PFSK-1 (cell line): Measurements from ENCODE around the gene RAD51B.

ENCODE experiments used
- FOXP2 ChIP-seq: optimal IDR thresholded peaks from 2 replicates; pipeline ENCODE3; 2011; ENCODE audit warnings: borderline replicate concordance, control low read depth, inconsistent platforms; ENCODE audit not compliant: insufficient read depth; ENCODE audit errors: extremely low read length, extremely low read depth
- POLR2AphosphoS5 ChIP-seq: IDR thresholded peaks from 2 replicates; pipeline ENCODE4 v1.6.1; 2012; ENCODE audit warnings: low read depth, mild to moderate bottlenecking, control low read depth, low read length, moderate library complexity
- SIN3A ChIP-seq: IDR thresholded peaks from 2 replicates; pipeline ENCODE4 v1.6.1; 2012; ENCODE audit warnings: mild to moderate bottlenecking, low read length, moderate library complexity, borderline replicate concordance; ENCODE audit not compliant: insufficient read depth
- TAF1 ChIP-seq: IDR thresholded peaks from 2 replicates; pipeline ENCODE4 v1.6.1; 2012; ENCODE audit warnings: low read length, control low read depth, borderline replicate concordance; ENCODE audit not compliant: insufficient read depth
- TF ChIP-seq, protein P1 (sequence below), 2 experiments: IDR thresholded peaks; 2 replicates each; pipeline versions ENCODE4 v1.6.1 to v1.8.0; 2011 to 2012; ENCODE audit warnings: low read depth in 2 of 2, low read length in 2 of 2, control low read depth in 1 of 2, inconsistent platforms in 1 of 2, mild to moderate bottlenecking in 1 of 2, moderate library complexity in 1 of 2; ENCODE audit not compliant: insufficient read depth in 1 of 2

The RAD51B gene

DNA sequence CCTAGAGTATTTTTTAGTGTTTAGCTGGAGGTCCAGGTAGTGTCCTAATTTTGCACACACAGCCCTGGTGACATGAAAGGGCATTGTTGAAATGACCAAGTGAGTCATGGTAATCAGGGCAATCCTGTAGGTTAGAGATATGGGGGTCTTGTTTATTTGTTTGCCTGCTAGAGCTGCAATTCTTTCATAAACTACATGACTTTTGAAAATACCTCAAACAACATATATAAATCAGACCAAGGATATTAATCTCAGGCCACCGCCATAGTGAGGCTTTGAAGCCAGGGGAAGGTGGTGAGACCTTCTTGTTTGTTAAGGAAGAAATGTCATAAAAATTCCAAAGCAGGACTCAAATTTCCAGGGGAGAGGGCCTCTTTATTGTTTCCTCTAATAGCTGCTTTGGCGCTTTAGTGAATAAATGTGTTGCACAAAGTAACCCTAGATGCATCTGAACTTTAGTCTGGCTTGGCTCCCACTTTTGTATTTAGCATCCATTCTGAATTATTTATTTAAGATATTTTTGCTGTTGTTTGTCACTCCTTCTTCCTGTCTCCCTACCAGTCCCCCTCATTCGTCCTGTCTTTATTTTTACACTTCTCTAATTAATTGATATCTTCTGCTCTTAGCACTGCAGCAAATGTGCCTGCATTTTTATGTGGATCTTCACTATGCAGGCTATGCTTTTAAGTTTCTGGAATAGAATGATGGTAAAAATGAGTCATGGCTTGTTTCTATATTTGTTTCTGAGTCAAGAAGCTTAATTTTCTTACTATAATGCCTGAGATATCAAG is 430.3 kb downstream of the RAD51B start:
- TF ChIP-seq POLR2AphosphoS5 = no peak
- no peak for TF ChIP-seq TAF1
- no peak for TF ChIP-seq SIN3A
- TF ChIP-seq, protein P1, sequence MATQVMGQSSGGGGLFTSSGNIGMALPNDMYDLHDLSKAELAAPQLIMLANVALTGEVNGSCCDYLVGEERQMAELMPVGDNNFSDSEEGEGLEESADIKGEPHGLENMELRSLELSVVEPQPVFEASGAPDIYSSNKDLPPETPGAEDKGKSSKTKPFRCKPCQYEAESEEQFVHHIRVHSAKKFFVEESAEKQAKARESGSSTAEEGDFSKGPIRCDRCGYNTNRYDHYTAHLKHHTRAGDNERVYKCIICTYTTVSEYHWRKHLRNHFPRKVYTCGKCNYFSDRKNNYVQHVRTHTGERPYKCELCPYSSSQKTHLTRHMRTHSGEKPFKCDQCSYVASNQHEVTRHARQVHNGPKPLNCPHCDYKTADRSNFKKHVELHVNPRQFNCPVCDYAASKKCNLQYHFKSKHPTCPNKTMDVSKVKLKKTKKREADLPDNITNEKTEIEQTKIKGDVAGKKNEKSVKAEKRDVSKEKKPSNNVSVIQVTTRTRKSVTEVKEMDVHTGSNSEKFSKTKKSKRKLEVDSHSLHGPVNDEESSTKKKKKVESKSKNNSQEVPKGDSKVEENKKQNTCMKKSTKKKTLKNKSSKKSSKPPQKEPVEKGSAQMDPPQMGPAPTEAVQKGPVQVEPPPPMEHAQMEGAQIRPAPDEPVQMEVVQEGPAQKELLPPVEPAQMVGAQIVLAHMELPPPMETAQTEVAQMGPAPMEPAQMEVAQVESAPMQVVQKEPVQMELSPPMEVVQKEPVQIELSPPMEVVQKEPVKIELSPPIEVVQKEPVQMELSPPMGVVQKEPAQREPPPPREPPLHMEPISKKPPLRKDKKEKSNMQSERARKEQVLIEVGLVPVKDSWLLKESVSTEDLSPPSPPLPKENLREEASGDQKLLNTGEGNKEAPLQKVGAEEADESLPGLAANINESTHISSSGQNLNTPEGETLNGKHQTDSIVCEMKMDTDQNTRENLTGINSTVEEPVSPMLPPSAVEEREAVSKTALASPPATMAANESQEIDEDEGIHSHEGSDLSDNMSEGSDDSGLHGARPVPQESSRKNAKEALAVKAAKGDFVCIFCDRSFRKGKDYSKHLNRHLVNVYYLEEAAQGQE (IDR thresholded peaks at IDR 0.05; ENCODE audit: insufficient read depth in 1 of 2, low read depth in 2 of 2, low read length in 2 of 2) = no peak
- TF ChIP-seq FOXP2 = no peak

- no peak for TF ChIP-seq POLR2AphosphoS5
- TF ChIP-seq SIN3A = no peak
- TF ChIP-seq, protein P1 (IDR thresholded peaks at IDR 0.05; ENCODE audit: insufficient read depth in 1 of 2, low read depth in 2 of 2, low read length in 2 of 2) = no peak
These were observed 431.6 kb downstream of the RAD51B start for GRCh38 chr14:68250927-68251768.

DNA sequence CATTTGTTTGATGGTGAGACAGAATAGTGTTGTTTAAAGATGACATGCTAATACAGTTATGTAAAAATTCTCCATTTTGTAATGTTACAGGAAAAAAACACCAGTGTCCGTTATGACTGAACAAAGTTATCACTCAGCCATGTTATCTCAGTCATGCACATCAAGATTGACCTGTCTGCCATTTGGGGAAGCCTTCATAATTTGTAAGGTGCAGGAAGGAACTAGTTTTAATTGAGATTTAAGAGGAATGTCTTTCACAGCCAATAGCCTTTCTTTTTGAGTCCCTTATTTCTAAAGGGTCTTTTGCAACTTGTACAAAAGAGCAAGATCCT is 432.2 kb downstream of the RAD51B start:
- TF ChIP-seq, protein P1 (IDR thresholded peaks at IDR 0.05; ENCODE audit: insufficient read depth in 1 of 2, low read depth in 2 of 2, low read length in 2 of 2) = no peak
- TF ChIP-seq TAF1 (no peak), SIN3A (no peak), FOXP2 (no peak), POLR2AphosphoS5 (no peak)

GRCh38 chr14:68253160-68253780 is 433.7 kb downstream of the RAD51B start:
- TF ChIP-seq SIN3A = no peak
- TF ChIP-seq TAF1 = no peak
- TF ChIP-seq, protein P1 (IDR thresholded peaks at IDR 0.05; ENCODE audit: insufficient read depth in 1 of 2, low read depth in 2 of 2, low read length in 2 of 2) = no peak
- no peak for TF ChIP-seq FOXP2
- no peak for TF ChIP-seq POLR2AphosphoS5
